Right lobe of liver (tissue), 4 donors: ENCODE results near the gene NRF1.

ENCODE experiments used
- POLR2A ChIP-seq: fragments of 450-650 bp; IDR thresholded peaks from one replicate; pipeline ENCODE4 v1.6.1; 2017; ENCODE audit warnings: antibody characterized with exemption, mild to moderate bottlenecking
- TF ChIP-seq, protein P1 (sequence below), 4 donors: fragments of 200-600 bp in 3 of 4; fragments of 450-650 bp in 1 of 4; IDR thresholded peaks; one replicate each; pipeline versions ENCODE4 v1.5.1 to v1.8.0; 2016 to 2022; ENCODE audit warnings: antibody characterized with exemption in 4 of 4, mild to moderate bottlenecking in 2 of 4
- donor health status: DM: no; HTN: no; CAD: no.
- donor health status: DM: no; HTN: no; CAD: no.
- donor health status: DM: no; HTN: yes; CAD: no.

DNA sequence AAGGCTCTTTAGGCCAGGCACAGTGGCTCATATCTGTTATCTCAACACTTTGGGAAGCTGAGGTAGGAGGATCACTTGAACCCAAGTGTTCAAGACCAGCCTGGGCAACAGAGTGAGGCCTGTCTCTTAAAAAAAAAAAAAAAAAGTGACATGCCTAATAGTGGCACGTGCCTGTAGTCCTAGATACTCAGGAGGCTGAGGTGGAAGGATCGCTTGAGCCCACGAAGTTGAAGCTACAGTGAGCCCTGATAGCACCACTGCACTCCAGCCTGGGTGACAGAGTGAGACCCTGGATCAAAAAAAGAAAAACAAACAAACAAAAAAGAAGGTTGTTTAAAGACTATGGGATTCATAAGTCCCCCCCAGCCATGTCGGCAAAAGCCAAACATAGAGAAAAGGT, 42.2 kb upstream of the NRF1 start:
- TF ChIP-seq POLR2A: no peak
- TF ChIP-seq, protein P1, sequence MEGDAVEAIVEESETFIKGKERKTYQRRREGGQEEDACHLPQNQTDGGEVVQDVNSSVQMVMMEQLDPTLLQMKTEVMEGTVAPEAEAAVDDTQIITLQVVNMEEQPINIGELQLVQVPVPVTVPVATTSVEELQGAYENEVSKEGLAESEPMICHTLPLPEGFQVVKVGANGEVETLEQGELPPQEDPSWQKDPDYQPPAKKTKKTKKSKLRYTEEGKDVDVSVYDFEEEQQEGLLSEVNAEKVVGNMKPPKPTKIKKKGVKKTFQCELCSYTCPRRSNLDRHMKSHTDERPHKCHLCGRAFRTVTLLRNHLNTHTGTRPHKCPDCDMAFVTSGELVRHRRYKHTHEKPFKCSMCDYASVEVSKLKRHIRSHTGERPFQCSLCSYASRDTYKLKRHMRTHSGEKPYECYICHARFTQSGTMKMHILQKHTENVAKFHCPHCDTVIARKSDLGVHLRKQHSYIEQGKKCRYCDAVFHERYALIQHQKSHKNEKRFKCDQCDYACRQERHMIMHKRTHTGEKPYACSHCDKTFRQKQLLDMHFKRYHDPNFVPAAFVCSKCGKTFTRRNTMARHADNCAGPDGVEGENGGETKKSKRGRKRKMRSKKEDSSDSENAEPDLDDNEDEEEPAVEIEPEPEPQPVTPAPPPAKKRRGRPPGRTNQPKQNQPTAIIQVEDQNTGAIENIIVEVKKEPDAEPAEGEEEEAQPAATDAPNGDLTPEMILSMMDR (IDR thresholded peaks at IDR 0.05): no peak
